CD14-positive monocyte (primary cell): Measurements from ENCODE around the gene MOK. TPM values are rescaled to one million over a fixed set of nuclear protein-coding genes. Genes with fewer than 3 reads are reported as not detected.
A peak's percentile ranks its signal among the peaks of the same experiment; 100 is the strongest.

ENCODE experiments used
- DNase-seq, 3 donors: peaks; one replicate each; pipeline ENCODE4 v3.0.0-alpha.2; 2011 to 2022
- H2AFZ ChIP-seq: 2 replicates; pipeline ENCODE4 v1.6.0; 2012; ENCODE audit warnings: mild to moderate bottlenecking, low read depth, low read length, inconsistent platforms; ENCODE audit not compliant: insufficient read depth, poor library complexity, severe bottlenecking
- H3K27ac ChIP-seq, 2 donors: 1 replicate in 1 of 2; 2 replicates in 1 of 2; pipeline ENCODE4 v1.5.1; 2012 to 2013; ENCODE audit warnings: low read length in 2 of 2, control low read depth in 1 of 2, inconsistent platforms in 1 of 2, low read depth in 1 of 2, mild to moderate bottlenecking in 1 of 2
- H3K27me3 ChIP-seq, 2 donors: one replicate each; pipeline versions ENCODE4 v1.6.0 to v1.6.1; 2011 to 2013; ENCODE audit warnings: low read length in 2 of 2; ENCODE audit not compliant: control insufficient read depth in 2 of 2, insufficient read depth in 2 of 2
- H3K36me3 ChIP-seq, 2 donors: replicated peaks in 1 of 2; 1 replicate in 1 of 2; 2 replicates in 1 of 2; pipeline versions ENCODE4 v1.5.1 to v1.6.1; 2012 to 2013; ENCODE audit warnings: low read length in 2 of 2, control low read depth in 1 of 2, inconsistent platforms in 1 of 2, mild to moderate bottlenecking in 1 of 2; ENCODE audit not compliant: insufficient read depth in 2 of 2, control insufficient read depth in 1 of 2
- H3K4me1 ChIP-seq, 2 donors: 1 replicate in 1 of 2; 2 replicates in 1 of 2; pipeline versions ENCODE4 v1.5.1 to v1.6.1; 2012 to 2013; ENCODE audit warnings: low read length in 2 of 2, control low read depth in 1 of 2, inconsistent platforms in 1 of 2, mild to moderate bottlenecking in 1 of 2, moderate library complexity in 1 of 2; ENCODE audit not compliant: insufficient read depth in 2 of 2, control insufficient read depth in 1 of 2
- H3K4me2 ChIP-seq: replicated peaks from 2 replicates; pipeline ENCODE3; 2012; ENCODE audit warnings: low read length, moderate library complexity, mild to moderate bottlenecking; ENCODE audit not compliant: poor library complexity, severe bottlenecking; ENCODE audit errors: extremely low read depth
- H3K4me3 ChIP-seq, 3 experiments: fragments of 200-600 bp in 1 of 3; sonication (generic) in 1 of 3; replicated peaks in 1 of 3; 1 replicate in 2 of 3; 2 replicates in 1 of 3; pipeline ENCODE4 v1.5.1; 2011 to 2013; ENCODE audit warnings: low read length in 3 of 3, mild to moderate bottlenecking in 3 of 3, control low read depth in 2 of 3, low read depth in 2 of 3, inconsistent platforms in 1 of 3, moderate library complexity in 1 of 3
- H3K79me2 ChIP-seq: 2 replicates; pipeline ENCODE4 v1.6.0; 2012; ENCODE audit warnings: mild to moderate bottlenecking, control low read depth, inconsistent platforms, low read length, moderate library complexity; ENCODE audit not compliant: insufficient read depth
- H3K9ac ChIP-seq: 2 replicates; pipeline ENCODE4 v1.6.0; 2017; ENCODE audit warnings: low read length, mild to moderate bottlenecking; ENCODE audit not compliant: insufficient read depth, poor library complexity, severe bottlenecking
- H3K9me3 ChIP-seq, 2 donors: replicated peaks in 1 of 2; 1 replicate in 1 of 2; 2 replicates in 1 of 2; pipeline versions ENCODE4 v1.5.1 to v1.6.1; 2012 to 2013; ENCODE audit warnings: low read length in 2 of 2, control low read depth in 1 of 2; ENCODE audit not compliant: control insufficient read depth in 1 of 2, insufficient read depth in 1 of 2
- H4K20me1 ChIP-seq: 2 replicates; pipeline ENCODE4 v1.6.0; 2012; ENCODE audit warnings: mild to moderate bottlenecking, low read length, control low read depth, moderate library complexity; ENCODE audit not compliant: insufficient read depth
- H3K27ac Mint-ChIP-seq, 7 donors: one replicate each; pipeline ENCODE4 v1.8.0; 2020; ENCODE audit warnings: mild to moderate bottlenecking in 7 of 7, mixed read lengths in 7 of 7, moderate library complexity in 6 of 7, inconsistent platforms in 2 of 7
- H3K27me3 Mint-ChIP-seq, 3 donors: one replicate each; pipeline ENCODE4 v1.8.0; 2021 to 2022; ENCODE audit warnings: low read depth in 3 of 3, mild to moderate bottlenecking in 3 of 3, mixed read lengths in 3 of 3, moderate library complexity in 3 of 3, inconsistent platforms in 1 of 3
- H3K36me3 Mint-ChIP-seq, 2 donors: one replicate each; pipeline ENCODE4 v1.8.0; 2020; ENCODE audit warnings: mixed read lengths in 2 of 2, inconsistent platforms in 1 of 2, mild to moderate bottlenecking in 1 of 2
- H3K4me1 Mint-ChIP-seq: one replicate; pipeline ENCODE4 v1.8.0; 2020; ENCODE audit warnings: mild to moderate bottlenecking, mixed read lengths
- H3K4me3 Mint-ChIP-seq, 2 donors: one replicate each; pipeline ENCODE4 v1.8.0; 2020; ENCODE audit warnings: mild to moderate bottlenecking in 2 of 2, mixed read lengths in 2 of 2, moderate library complexity in 1 of 2
- H3K9me3 Mint-ChIP-seq, 7 donors: one replicate each; pipeline ENCODE4 v1.8.0; 2020 to 2022; ENCODE audit warnings: mixed read lengths in 7 of 7, mild to moderate bottlenecking in 6 of 7, moderate library complexity in 6 of 7, inconsistent platforms in 2 of 7
- CTCF ChIP-seq: fragments of 200-600 bp; IDR thresholded peaks from one replicate; pipeline ENCODE4 v1.8.0; 2022; ENCODE audit warnings: antibody characterized with exemption, mild to moderate bottlenecking
- WGBS: methylation state at CpG from one replicate; pipeline ENCODE4 v1.1.5; 2013; ENCODE audit warnings: missing lambda C conversion rate; ENCODE audit not compliant: insufficient coverage; 5-methylcytosine and 5-hydroxymethylcytosine counted together
- intact Hi-C, 2 donors: fragments of 100-400 bp; cut with micrococcal nuclease; formaldehyde crosslinking; loops; one replicate each; pipeline versions ENCODE4 v1.15.0 to v1.15.1; 2023
- polyA plus RNA-seq, 3 donors: library from polyadenylated mRNA; depleted of rRNA in 1 of 3; unstranded in 2 of 3; stranded (reverse) in 1 of 3; fragments of 300-500 nt in 2 of 3; fragments of >200 nt in 1 of 3; fragmentation: Illumina TruSeq in 2 of 3; gene quantifications; 1 replicate in 2 of 3; 2 replicates in 1 of 3; pipeline ENCODE4 v1.2.3, GENCODE V29; 2012 to 2021

Gene MOK
- polyA plus RNA-seq, 3 donors = 0.67 to 3.4 (median 1.8) TPM

GRCh38 chr14:102200690-102201352 is 104.1 kb downstream of the MOK start:
- peak overlapping the region in 2 of 7 donors; percentile 0 to 14 for H3K27ac Mint-ChIP-seq
- peaks cover 0 to 1% (median 0%) of the 10 kb centered on the region in 3 donors for H3K27me3 Mint-ChIP-seq

GRCh38 chr14:102197317-102197853 is 107.6 kb downstream of the MOK start:
- no peak overlapping the region for H3K4me3 ChIP-seq
- TF ChIP-seq CTCF = no peak
- H3K9ac ChIP-seq = no peak overlapping the region
- H3K9me3 ChIP-seq = no peaks in the 10 kb centered on the region
- H2AFZ ChIP-seq = no peak overlapping the region
- intact Hi-C loops = no loop called here
- H3K4me3 Mint-ChIP-seq = no peak overlapping the region
- peaks cover 0 to 1% (median 0%) of the 10 kb centered on the region in 3 donors for H3K27me3 Mint-ChIP-seq
- no peaks in the 10 kb centered on the region for H3K4me1 ChIP-seq
- H3K79me2 ChIP-seq = peaks cover 6% of the 10 kb centered on the region
- no peak for DNase-seq
- H3K36me3 ChIP-seq = peaks cover 49 to 69% of the 10 kb centered on the region in 2 donors
- WGBS = 100% methylated on average over 5 of the region's 5 CpGs
- H3K27ac ChIP-seq = no peak overlapping the region
- peaks cover 97% of the 10 kb centered on the region for H4K20me1 ChIP-seq
- no peaks in the 10 kb centered on the region for H3K27me3 ChIP-seq
- H3K9me3 Mint-ChIP-seq = no peaks in the 10 kb centered on the region
- H3K4me2 ChIP-seq = no peak overlapping the region
- H3K27ac Mint-ChIP-seq = peak overlapping the region in 1 of 7 donors; percentile 63
- peaks cover 13% of the 10 kb centered on the region for H3K4me1 Mint-ChIP-seq
- H3K36me3 Mint-ChIP-seq = peaks cover 67 to 83% of the 10 kb centered on the region in 2 donors

More at GRCh38 chr14:102200690-102201352, 104.1 kb downstream of the MOK start:
- Mint-ChIP-seq H3K36me3 (peaks cover 80 to 97% of the 10 kb centered on the region in 2 donors), H3K9me3 (peaks cover 0 to 1% (median 0%) of the 10 kb centered on the region in 7 donors), H3K4me3 (no peak overlapping the region), H3K4me1 (peaks cover 11% of the 10 kb centered on the region)
- Histone ChIP-seq H2AFZ (no peak overlapping the region), H3K4me2 (no peak overlapping the region), H3K36me3 (peaks cover 64 to 90% of the 10 kb centered on the region in 2 donors), H3K27me3 (no peaks in the 10 kb centered on the region), H3K4me1 (no peaks in the 10 kb centered on the region), H3K9me3 (no peaks in the 10 kb centered on the region), H4K20me1 (peaks cover 94% of the 10 kb centered on the region), H3K27ac (no peak overlapping the region), H3K4me3 (no peak overlapping the region), H3K9ac (no peak overlapping the region), H3K79me2 (no peaks in the 10 kb centered on the region)
- no peak for TF ChIP-seq CTCF
- 49% methylated on average over 8 of the region's 9 CpGs for WGBS
- intact Hi-C loops = no loop called here
- no peak for DNase-seq
